Muscle layer of colon (tissue), 2 donors: ENCODE measurements around the gene KPRP.

Source experiments
- H3K27ac ChIP-seq: one replicate; pipeline ENCODE4 v1.7.0; 2013; ENCODE audit warnings: low read depth, mild to moderate bottlenecking, low read length, moderate library complexity
- H3K27me3 ChIP-seq, 2 donors: one replicate each; pipeline ENCODE4 v1.7.0; 2013; ENCODE audit warnings: low read length in 2 of 2, mild to moderate bottlenecking in 2 of 2; ENCODE audit not compliant: insufficient read depth in 2 of 2, control insufficient read depth in 1 of 2
- H3K36me3 ChIP-seq: one replicate; pipeline ENCODE4 v1.7.0; 2013; ENCODE audit warnings: mild to moderate bottlenecking, low read length; ENCODE audit not compliant: insufficient read depth
- H3K4me1 ChIP-seq: one replicate; pipeline ENCODE4 v1.7.0; 2013; ENCODE audit warnings: mild to moderate bottlenecking, low read length; ENCODE audit not compliant: insufficient read depth
- H3K4me3 ChIP-seq, 2 donors: one replicate each; pipeline ENCODE4 v1.7.0; 2013; ENCODE audit warnings: low read length in 2 of 2, low read depth in 1 of 2, mild to moderate bottlenecking in 1 of 2, moderate library complexity in 1 of 2
- H3K9ac ChIP-seq: one replicate; pipeline ENCODE4 v1.7.0; 2013; ENCODE audit warnings: low read length
- H3K9me3 ChIP-seq: one replicate; pipeline ENCODE4 v1.7.0; 2013; ENCODE audit warnings: mild to moderate bottlenecking, low read length
- donor health status: abdominal sarcoma.
- donor health status: Adenocarcinoma of cecum.

Gene KPRP

DNA sequence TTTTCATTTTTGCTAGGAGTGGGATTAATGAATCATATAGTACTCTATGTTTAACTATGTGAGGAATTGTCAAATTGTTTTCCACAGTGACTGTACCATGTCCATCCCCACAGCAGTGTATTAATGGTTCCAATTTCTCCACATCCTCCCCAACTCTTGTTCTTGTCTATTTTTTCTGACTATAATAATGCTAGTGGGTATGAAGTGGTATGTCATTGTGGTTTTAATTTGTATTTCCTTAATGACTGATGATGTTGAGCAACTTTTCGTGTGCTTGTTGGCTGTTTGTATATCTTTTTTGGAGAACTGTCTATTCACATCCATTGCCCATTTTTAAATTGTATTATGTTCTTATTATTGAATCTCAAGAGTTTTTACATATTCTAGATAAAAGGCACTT lies 10.0 kb upstream of the KPRP start:
- no peak overlapping the region for H3K9ac ChIP-seq
- no peaks in the 10 kb centered on the region for H3K27me3 ChIP-seq
- no peaks in the 10 kb centered on the region for H3K9me3 ChIP-seq
- H3K4me1 ChIP-seq, result no peaks in the 10 kb centered on the region
- H3K36me3 ChIP-seq, result no peaks in the 10 kb centered on the region
- H3K27ac ChIP-seq, result no peak overlapping the region
- no peak overlapping the region for H3K4me3 ChIP-seq

DNA sequence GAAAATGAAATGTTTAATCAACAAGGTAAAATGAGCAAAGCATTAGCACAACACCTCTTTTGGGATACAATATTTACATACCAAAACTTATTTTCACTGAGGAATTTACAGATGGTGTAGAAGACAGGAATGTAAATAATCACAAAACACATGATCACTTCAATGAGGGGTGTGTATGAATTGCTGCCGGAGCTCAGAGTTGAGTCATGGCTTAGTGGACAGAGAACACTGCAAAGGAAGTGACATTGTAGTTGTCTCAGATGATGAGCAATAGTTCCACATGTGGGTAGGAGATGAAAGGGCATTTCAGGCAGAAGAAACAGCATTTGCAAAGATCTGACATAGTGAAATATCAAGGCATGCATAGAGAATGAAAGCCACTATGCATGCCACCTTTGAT lies 5.6 kb upstream of the KPRP start:
- no peak overlapping the region for H3K27ac ChIP-seq
- no peaks in the 10 kb centered on the region for H3K27me3 ChIP-seq
- H3K4me3 ChIP-seq, result no peak overlapping the region
- H3K9me3 ChIP-seq, result no peaks in the 10 kb centered on the region
- no peaks in the 10 kb centered on the region for H3K36me3 ChIP-seq
- no peaks in the 10 kb centered on the region for H3K4me1 ChIP-seq
- H3K9ac ChIP-seq, result no peak overlapping the region

DNA sequence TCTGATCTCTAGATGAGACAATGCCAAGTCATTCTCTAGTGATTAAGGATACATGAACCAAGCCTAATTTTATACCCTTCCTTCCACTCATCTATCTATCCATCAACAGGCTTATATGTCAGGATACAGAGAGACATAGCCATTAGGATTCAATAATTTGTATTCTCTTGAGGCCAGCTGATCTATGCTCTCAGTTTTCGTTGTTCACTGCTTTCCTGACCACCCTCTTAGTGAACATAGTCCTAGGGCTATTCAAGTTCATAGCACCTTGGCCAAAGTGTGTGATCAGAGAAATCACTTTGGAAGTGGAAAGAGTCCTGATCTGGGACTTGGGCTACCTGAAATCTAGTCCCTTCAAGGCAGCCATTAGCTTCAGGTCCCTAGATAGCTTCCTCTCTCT lies 4.2 kb upstream of the KPRP start:
- Histone ChIP-seq H3K27me3 (no peaks in the 10 kb centered on the region), H3K9ac (no peak overlapping the region), H3K4me1 (no peaks in the 10 kb centered on the region), H3K27ac (no peak overlapping the region), H3K4me3 (no peak overlapping the region), H3K9me3 (no peaks in the 10 kb centered on the region), H3K36me3 (no peaks in the 10 kb centered on the region)

DNA sequence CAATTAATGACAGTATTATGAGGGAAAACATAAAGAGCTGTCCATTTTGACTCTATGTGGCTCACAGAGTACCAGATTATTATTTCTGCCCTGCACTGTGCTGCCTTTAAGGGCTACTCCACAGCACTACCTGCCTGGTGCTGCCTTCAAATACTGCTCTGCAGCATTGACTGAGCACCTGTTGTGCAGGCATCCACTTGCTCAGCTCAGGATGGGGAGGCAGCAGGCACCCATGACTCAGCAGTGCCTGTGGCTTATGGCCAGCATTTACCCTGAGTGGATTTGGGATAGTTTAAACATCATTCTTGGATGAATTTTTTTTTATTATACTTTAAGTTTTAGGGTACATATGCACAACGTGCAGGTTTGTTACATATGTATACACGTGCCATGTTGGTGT lies 953 bp upstream of the KPRP start:
- no peaks in the 10 kb centered on the region for H3K36me3 ChIP-seq
- H3K27ac ChIP-seq, result no peak overlapping the region
- no peak overlapping the region for H3K9ac ChIP-seq
- H3K4me1 ChIP-seq, result no peaks in the 10 kb centered on the region
- H3K9me3 ChIP-seq, result no peaks in the 10 kb centered on the region
- no peaks in the 10 kb centered on the region for H3K27me3 ChIP-seq
- no peak overlapping the region for H3K4me3 ChIP-seq

DNA sequence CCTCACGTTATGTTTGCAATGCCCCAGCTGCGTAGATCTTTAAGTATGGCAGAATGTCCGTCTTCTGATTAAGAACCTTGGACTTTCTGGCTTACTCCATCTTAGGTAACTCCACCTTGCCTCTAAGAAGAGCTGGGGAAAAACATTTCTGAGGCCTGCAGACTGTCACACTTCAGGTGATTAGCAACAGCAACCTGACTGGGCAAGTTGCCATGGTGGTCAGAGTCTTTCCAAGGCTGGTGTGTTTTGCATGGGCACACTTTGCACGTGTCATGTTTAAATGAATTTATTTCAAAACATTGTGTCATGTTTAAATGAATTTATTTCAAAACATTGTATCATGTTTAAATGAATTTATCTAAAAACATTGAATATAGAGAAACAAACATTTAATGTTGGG lies 811 bp downstream of the KPRP start:
- Histone ChIP-seq H3K4me3 (no peak overlapping the region), H3K4me1 (no peaks in the 10 kb centered on the region), H3K36me3 (no peaks in the 10 kb centered on the region), H3K9ac (no peak overlapping the region), H3K27ac (no peak overlapping the region), H3K9me3 (no peaks in the 10 kb centered on the region), H3K27me3 (no peaks in the 10 kb centered on the region)

DNA sequence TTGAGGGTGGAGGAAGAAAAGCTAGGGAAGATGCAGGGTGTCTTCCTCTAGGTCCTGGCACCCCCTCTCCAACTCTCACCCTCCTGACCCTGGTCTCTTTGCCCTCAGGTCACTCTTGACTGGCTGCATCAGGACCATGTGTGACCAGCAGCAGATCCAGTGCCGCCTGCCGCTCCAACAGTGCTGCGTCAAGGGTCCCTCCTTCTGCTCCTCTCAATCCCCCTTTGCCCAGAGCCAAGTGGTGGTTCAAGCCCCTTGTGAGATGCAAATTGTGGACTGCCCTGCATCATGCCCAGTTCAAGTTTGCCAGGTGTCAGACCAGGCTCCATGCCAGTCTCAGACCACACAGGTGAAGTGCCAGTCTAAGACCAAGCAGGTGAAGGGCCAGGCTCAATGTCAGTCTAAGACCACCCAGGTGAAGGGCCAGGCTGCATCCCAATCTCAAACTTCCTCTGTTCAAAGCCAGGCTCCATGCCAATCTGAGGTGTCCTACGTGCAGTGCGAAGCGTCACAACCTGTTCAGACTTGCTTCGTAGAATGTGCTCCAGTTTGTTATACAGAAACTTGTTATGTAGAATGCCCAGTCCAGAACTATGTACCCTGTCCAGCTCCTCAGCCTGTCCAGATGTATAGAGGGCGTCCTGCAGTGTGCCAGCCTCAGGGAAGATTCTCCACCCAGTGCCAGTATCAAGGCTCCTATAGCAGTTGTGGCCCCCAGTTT lies 1.8 kb downstream of the KPRP start:
- no peaks in the 10 kb centered on the region for H3K4me1 ChIP-seq
- no peak overlapping the region for H3K27ac ChIP-seq
- no peak overlapping the region for H3K4me3 ChIP-seq

DNA sequence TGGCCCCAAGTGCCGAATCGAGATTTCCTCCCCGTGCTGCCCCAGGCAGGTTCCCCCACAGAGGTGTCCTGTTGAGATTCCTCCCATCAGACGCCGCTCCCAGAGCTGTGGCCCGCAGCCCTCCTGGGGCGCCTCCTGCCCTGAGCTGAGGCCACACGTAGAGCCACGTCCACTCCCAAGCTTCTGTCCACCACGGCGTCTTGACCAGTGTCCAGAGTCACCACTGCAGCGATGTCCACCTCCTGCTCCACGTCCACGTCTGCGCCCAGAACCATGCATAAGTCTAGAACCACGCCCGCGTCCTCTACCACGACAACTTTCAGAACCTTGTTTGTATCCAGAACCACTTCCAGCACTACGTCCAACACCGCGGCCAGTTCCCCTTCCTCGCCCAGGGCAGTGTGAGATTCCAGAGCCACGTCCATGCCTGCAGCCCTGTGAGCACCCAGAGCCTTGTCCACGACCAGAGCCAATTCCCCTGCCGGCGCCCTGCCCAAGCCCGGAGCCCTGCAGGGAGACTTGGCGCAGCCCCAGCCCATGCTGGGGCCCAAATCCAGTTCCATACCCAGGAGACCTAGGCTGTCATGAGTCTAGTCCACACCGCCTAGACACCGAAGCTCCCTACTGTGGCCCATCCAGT lies 2.8 kb downstream of the KPRP start:
- Histone ChIP-seq H3K27me3 (no peaks in the 10 kb centered on the region), H3K27ac (no peak overlapping the region), H3K9me3 (no peaks in the 10 kb centered on the region), H3K4me3 (no peak overlapping the region), H3K36me3 (no peaks in the 10 kb centered on the region), H3K9ac (no peak overlapping the region), H3K4me1 (no peaks in the 10 kb centered on the region)

More for the DNA sequence above, 1.8 kb downstream of the KPRP start:
- no peaks in the 10 kb centered on the region for H3K36me3 ChIP-seq
- no peaks in the 10 kb centered on the region for H3K9me3 ChIP-seq
- no peak overlapping the region for H3K9ac ChIP-seq
- no peaks in the 10 kb centered on the region for H3K27me3 ChIP-seq

DNA sequence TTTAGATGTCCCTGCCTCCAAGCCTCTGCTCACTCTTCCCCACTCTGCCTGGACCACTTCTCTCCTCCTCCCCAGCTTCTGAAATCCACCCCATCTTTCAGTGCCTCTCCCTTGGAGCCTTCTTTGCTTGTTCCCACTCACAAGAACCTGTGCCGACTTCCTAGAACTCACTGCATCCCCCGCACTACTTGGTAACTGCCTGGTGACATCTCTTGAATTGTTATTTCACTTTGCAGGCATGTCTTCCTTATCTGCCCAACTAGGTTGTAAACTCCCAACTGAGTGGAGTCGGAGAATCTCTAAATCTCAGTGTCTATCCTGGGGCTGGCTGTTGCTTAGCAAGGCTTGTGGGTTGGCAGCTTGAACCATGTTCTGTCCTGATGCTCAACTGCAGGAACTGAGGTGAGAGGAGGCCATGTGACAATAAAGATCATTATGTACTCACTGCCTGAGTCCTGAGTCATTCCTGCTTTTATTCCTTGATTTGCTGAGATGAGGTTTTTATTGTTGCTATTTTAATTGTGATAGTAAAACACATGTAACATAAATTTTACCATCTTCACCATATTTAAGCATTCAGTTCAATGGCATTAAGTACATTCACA lies 3.9 kb downstream of the KPRP start:
- no peak overlapping the region for H3K4me3 ChIP-seq
- H3K36me3 ChIP-seq, result no peaks in the 10 kb centered on the region
- H3K27me3 ChIP-seq, result no peaks in the 10 kb centered on the region
- no peaks in the 10 kb centered on the region for H3K9me3 ChIP-seq
- no peak overlapping the region for H3K9ac ChIP-seq
- no peak overlapping the region for H3K27ac ChIP-seq
- no peaks in the 10 kb centered on the region for H3K4me1 ChIP-seq

DNA sequence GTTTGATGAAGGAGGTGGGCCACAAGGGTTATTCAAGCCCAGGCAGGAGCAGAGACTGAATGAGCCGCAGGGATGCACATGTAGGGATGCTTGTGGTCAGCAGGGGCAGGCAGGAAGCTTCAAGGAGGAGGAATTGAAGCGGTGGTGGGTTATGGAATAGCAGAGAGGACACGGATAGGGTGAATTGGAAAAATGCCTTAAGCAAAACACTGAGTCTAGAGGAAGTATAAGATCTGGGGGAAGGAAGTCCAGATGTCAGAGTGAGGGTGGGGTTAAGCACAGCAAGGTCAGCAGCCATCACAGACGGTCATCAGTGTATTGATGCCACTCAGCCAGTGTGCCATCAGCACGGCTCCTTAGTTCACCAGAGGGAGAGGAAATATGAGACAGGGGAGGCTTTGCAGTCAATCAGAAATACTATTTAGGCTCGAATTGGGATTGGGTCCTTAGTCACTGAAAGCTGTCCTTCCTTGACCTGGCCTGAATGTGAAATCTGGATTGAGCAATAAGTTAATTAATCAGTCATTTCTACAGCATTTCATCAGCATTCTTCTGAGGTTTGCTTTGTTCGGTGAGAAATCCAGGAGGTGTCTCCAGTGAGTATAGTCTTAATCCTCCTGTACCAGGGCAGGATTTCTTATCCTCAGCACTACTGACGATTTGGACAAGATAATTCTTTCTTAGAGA lies 11.2 kb downstream of the KPRP start:
- no peaks in the 10 kb centered on the region for H3K27me3 ChIP-seq
- no peak overlapping the region for H3K9ac ChIP-seq
- H3K4me1 ChIP-seq, result no peaks in the 10 kb centered on the region
- no peak overlapping the region for H3K4me3 ChIP-seq
- H3K36me3 ChIP-seq, result no peaks in the 10 kb centered on the region
- H3K27ac ChIP-seq, result no peak overlapping the region
- no peaks in the 10 kb centered on the region for H3K9me3 ChIP-seq

DNA sequence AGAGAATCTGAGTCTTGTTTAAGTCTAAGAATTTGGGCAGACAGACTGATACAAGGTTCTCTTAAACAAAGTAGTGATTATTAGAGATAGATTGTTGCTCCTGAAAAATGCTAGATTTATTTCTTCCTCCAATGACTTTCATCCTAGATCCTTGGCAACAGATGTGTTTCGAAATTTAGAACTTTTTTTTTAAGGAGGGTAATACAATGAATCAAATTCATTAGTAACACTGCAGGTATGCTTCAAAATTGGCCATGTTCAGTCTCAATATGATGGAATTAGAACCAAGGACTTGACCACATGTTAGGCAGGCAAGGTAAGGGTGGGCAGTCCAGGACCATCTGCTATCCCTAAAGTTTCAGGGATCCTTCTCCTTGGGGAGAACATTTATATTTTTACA lies 12.6 kb downstream of the KPRP start:
- no peak overlapping the region for H3K27ac ChIP-seq
- no peak overlapping the region for H3K4me3 ChIP-seq
- no peak overlapping the region for H3K9ac ChIP-seq
- H3K9me3 ChIP-seq, result no peaks in the 10 kb centered on the region
- no peaks in the 10 kb centered on the region for H3K4me1 ChIP-seq
- no peaks in the 10 kb centered on the region for H3K36me3 ChIP-seq
- H3K27me3 ChIP-seq, result no peaks in the 10 kb centered on the region

DNA sequence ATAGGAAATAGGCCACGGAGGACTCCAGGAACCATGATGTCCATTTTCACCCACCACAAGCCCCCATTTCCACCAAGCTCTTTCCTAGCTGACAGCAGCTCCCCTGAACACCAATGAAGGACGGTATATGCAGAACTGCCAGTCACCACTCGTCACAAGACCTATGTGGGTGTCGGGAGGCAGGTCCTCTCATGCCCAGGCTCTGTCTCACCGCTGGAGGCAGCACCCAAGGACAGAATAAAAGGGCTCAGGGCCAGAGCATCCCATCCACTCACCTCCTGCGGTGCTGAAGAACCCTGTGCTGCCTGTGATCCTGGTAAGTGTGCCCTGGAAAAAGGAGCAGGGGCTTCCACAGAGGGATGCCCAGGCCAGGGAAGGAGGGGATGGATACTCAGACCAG lies 17.1 kb downstream of the KPRP start, which contains the start of gene LCE1F:
LCE1F (plus strand) TSS at position 266 of the 400 bp plus-strand sequence. CDS start 1,232 bp downstream, outside the sequence.
- Histone ChIP-seq H3K4me3 (no peak within 1 kb of the TSS), H3K9me3 (no peaks in the 10 kb centered on the region), H3K27ac (no peak within 1 kb of the TSS), H3K4me1 (no peaks in the 10 kb centered on the region), H3K36me3 (no peaks in the 10 kb centered on the region), H3K27me3 (no peaks in the 10 kb centered on the region), H3K9ac (no peak within 1 kb of the TSS)
